ENCODE data around the gene TMEM202. TPM values are rescaled to one million over a fixed set of nuclear protein-coding genes. Genes with fewer than 3 reads are reported as not detected.

The TMEM202 gene
- polyA plus RNA-seq (2013), result not detected

- H3K4me3 ChIP-seq (ENCODE audit: control insufficient read depth in 1 of 7, extremely low read depth in 1 of 7, insufficient read depth in 4 of 7, low read depth in 2 of 7, low read length in 6 of 7), result no peak within 1 kb of the TSS
- peaks cover 0 to under 1% (median 0%) of the 10 kb centered on the region in 5 experiments for H3K27me3 ChIP-seq (replicated peaks in 2 of 5; ENCODE audit: control insufficient read depth in 4 of 5, insufficient read depth in 5 of 5, low read length in 4 of 5)
- no peaks in the 10 kb centered on the region for H3K9me3 ChIP-seq (ENCODE audit: control extremely low read depth in 1 of 5, control insufficient read depth in 4 of 5, insufficient read depth in 2 of 5, low read depth in 1 of 5, low read length in 4 of 5)
- ChIA-PET POLR2A (no interaction called here), CTCF (interaction anchor here (1.1 kb wide), 1 partner anchor 307 kb away, joined by 3 read pairs; no protein-coding TSS in a partner anchor)
- H3K4me1 ChIP-seq (ENCODE audit: control extremely low read depth in 1 of 4, control insufficient read depth in 4 of 4, insufficient read depth in 4 of 4, low read length in 3 of 4), result peaks cover 0 to 5% (median 0%) of the 10 kb centered on the region in 4 experiments
- no peaks in the 10 kb centered on the region for H3K36me3 ChIP-seq (ENCODE audit: control insufficient read depth in 4 of 4, insufficient read depth in 4 of 4, low read length in 3 of 4)
- 60% methylated on average over 3 of the region's 4 CpGs for WGBS (ENCODE audit: insufficient coverage)
- H3K27ac ChIP-seq (ENCODE audit: insufficient read depth in 1 of 2, low read depth in 1 of 2, low read length in 2 of 2, poor library complexity in 1 of 2, severe bottlenecking in 2 of 2), result no peak within 1 kb of the TSS
- DNase-seq, result no peak
These were observed at the start of gene TMEM202 for GRCh38 chr15:72397796-72398588. Gene TMEM202 (plus strand): TSS chr15:72398305. CDS start chr15:72398327, 22 bp downstream.

GRCh38 chr15:72353266-72353665 lies 44.8 kb upstream of the TMEM202 start:
- Histone ChIP-seq H3K4me3 (ENCODE audit: control insufficient read depth in 1 of 7, extremely low read depth in 1 of 7, insufficient read depth in 4 of 7, low read depth in 2 of 7, low read length in 6 of 7) (no peak overlapping the region), H3K27me3 (replicated peaks in 2 of 5; ENCODE audit: control insufficient read depth in 4 of 5, insufficient read depth in 5 of 5, low read length in 4 of 5) (no peaks in the 10 kb centered on the region), H3K27ac (ENCODE audit: insufficient read depth in 1 of 2, low read depth in 1 of 2, low read length in 2 of 2, poor library complexity in 1 of 2, severe bottlenecking in 2 of 2) (no peak overlapping the region), H3K9me3 (ENCODE audit: control extremely low read depth in 1 of 5, control insufficient read depth in 4 of 5, insufficient read depth in 2 of 5, low read depth in 1 of 5, low read length in 4 of 5) (no peaks in the 10 kb centered on the region), H3K36me3 (ENCODE audit: control insufficient read depth in 4 of 4, insufficient read depth in 4 of 4, low read length in 3 of 4) (peaks cover 17 to 88% (median 69%) of the 10 kb centered on the region in 4 experiments), H3K4me1 (ENCODE audit: control extremely low read depth in 1 of 4, control insufficient read depth in 4 of 4, insufficient read depth in 4 of 4, low read length in 3 of 4) (no peaks in the 10 kb centered on the region)
- ChIA-PET CTCF (no interaction called here), POLR2A (no interaction called here)
- WGBS (ENCODE audit: insufficient coverage), result 95% methylated on average over 2 of the region's 2 CpGs
- DNase-seq, result no peak

- no peaks in the 10 kb centered on the region for H3K27me3 ChIP-seq (replicated peaks in 2 of 5; ENCODE audit: control insufficient read depth in 4 of 5, insufficient read depth in 5 of 5, low read length in 4 of 5)
- ChIA-PET POLR2A (no interaction called here), CTCF (no interaction called here)
- no peak for DNase-seq
- WGBS (ENCODE audit: insufficient coverage), result no CpG with 5 or more reads among the region's 1 CpG
- no peaks in the 10 kb centered on the region for H3K9me3 ChIP-seq (ENCODE audit: control extremely low read depth in 1 of 5, control insufficient read depth in 4 of 5, insufficient read depth in 2 of 5, low read depth in 1 of 5, low read length in 4 of 5)
- H3K36me3 ChIP-seq (ENCODE audit: control insufficient read depth in 4 of 4, insufficient read depth in 4 of 4, low read length in 3 of 4), result peaks cover 15 to 83% (median 58%) of the 10 kb centered on the region in 4 experiments
- no peaks in the 10 kb centered on the region for H3K4me1 ChIP-seq (ENCODE audit: control extremely low read depth in 1 of 4, control insufficient read depth in 4 of 4, insufficient read depth in 4 of 4, low read length in 3 of 4)
- H3K4me3 ChIP-seq (ENCODE audit: control insufficient read depth in 1 of 7, extremely low read depth in 1 of 7, insufficient read depth in 4 of 7, low read depth in 2 of 7, low read length in 6 of 7), result no peak overlapping the region
- no peak overlapping the region for H3K27ac ChIP-seq (ENCODE audit: insufficient read depth in 1 of 2, low read depth in 1 of 2, low read length in 2 of 2, poor library complexity in 1 of 2, severe bottlenecking in 2 of 2)
These were observed 43.6 kb upstream of the TMEM202 start for GRCh38 chr15:72354496-72354895.

- 92% methylated on average over 3 of the region's 3 CpGs for WGBS (ENCODE audit: insufficient coverage)
These were observed 40.0 kb upstream of the TMEM202 start for GRCh38 chr15:72358121-72358520.

GRCh38 chr15:72358650-72359171 lies 39.4 kb upstream of the TMEM202 start:
- Histone ChIP-seq H3K4me3 (ENCODE audit: control insufficient read depth in 1 of 7, extremely low read depth in 1 of 7, insufficient read depth in 4 of 7, low read depth in 2 of 7, low read length in 6 of 7) (no peak overlapping the region), H3K27me3 (replicated peaks in 2 of 5; ENCODE audit: control insufficient read depth in 4 of 5, insufficient read depth in 5 of 5, low read length in 4 of 5) (no peaks in the 10 kb centered on the region), H3K27ac (ENCODE audit: insufficient read depth in 1 of 2, low read depth in 1 of 2, low read length in 2 of 2, poor library complexity in 1 of 2, severe bottlenecking in 2 of 2) (no peak overlapping the region), H3K9me3 (ENCODE audit: control extremely low read depth in 1 of 5, control insufficient read depth in 4 of 5, insufficient read depth in 2 of 5, low read depth in 1 of 5, low read length in 4 of 5) (no peaks in the 10 kb centered on the region), H3K4me1 (ENCODE audit: control extremely low read depth in 1 of 4, control insufficient read depth in 4 of 4, insufficient read depth in 4 of 4, low read length in 3 of 4) (no peaks in the 10 kb centered on the region), H3K36me3 (ENCODE audit: control insufficient read depth in 4 of 4, insufficient read depth in 4 of 4, low read length in 3 of 4) (peaks cover 7 to 77% (median 32%) of the 10 kb centered on the region in 4 experiments)
- WGBS (ENCODE audit: insufficient coverage), result 83% methylated on average over 6 of the region's 7 CpGs
- DNase-seq, result no peak
- ChIA-PET CTCF (no interaction called here), POLR2A (no interaction called here)

More at GRCh38 chr15:72358121-72358520, 40.0 kb upstream of the TMEM202 start:
- Histone ChIP-seq H3K9me3 (ENCODE audit: control extremely low read depth in 1 of 5, control insufficient read depth in 4 of 5, insufficient read depth in 2 of 5, low read depth in 1 of 5, low read length in 4 of 5) (no peaks in the 10 kb centered on the region), H3K36me3 (ENCODE audit: control insufficient read depth in 4 of 4, insufficient read depth in 4 of 4, low read length in 3 of 4) (peaks cover 9 to 78% (median 35%) of the 10 kb centered on the region in 4 experiments), H3K27ac (ENCODE audit: insufficient read depth in 1 of 2, low read depth in 1 of 2, low read length in 2 of 2, poor library complexity in 1 of 2, severe bottlenecking in 2 of 2) (no peak overlapping the region), H3K4me1 (ENCODE audit: control extremely low read depth in 1 of 4, control insufficient read depth in 4 of 4, insufficient read depth in 4 of 4, low read length in 3 of 4) (no peaks in the 10 kb centered on the region), H3K27me3 (replicated peaks in 2 of 5; ENCODE audit: control insufficient read depth in 4 of 5, insufficient read depth in 5 of 5, low read length in 4 of 5) (no peaks in the 10 kb centered on the region), H3K4me3 (ENCODE audit: control insufficient read depth in 1 of 7, extremely low read depth in 1 of 7, insufficient read depth in 4 of 7, low read depth in 2 of 7, low read length in 6 of 7) (no peak overlapping the region)
- DNase-seq, result no peak
- ChIA-PET POLR2A (no interaction called here), CTCF (interaction anchor here (1.1 kb wide), 1 partner anchor 11 kb away, joined by 3 read pairs; no protein-coding TSS in a partner anchor)

GRCh38 chr15:72361176-72361575 lies 36.9 kb upstream of the TMEM202 start:
- no peaks in the 10 kb centered on the region for H3K9me3 ChIP-seq (ENCODE audit: control extremely low read depth in 1 of 5, control insufficient read depth in 4 of 5, insufficient read depth in 2 of 5, low read depth in 1 of 5, low read length in 4 of 5)
- H3K36me3 ChIP-seq (ENCODE audit: control insufficient read depth in 4 of 4, insufficient read depth in 4 of 4, low read length in 3 of 4), result peaks cover 2 to 54% (median 11%) of the 10 kb centered on the region in 4 experiments
- WGBS (ENCODE audit: insufficient coverage), result 100% methylated on average over 1 of the region's 1 CpG
- DNase-seq, result no peak
- ChIA-PET POLR2A (no interaction called here), CTCF (no interaction called here)
- no peaks in the 10 kb centered on the region for H3K27me3 ChIP-seq (replicated peaks in 2 of 5; ENCODE audit: control insufficient read depth in 4 of 5, insufficient read depth in 5 of 5, low read length in 4 of 5)
- H3K27ac ChIP-seq (ENCODE audit: insufficient read depth in 1 of 2, low read depth in 1 of 2, low read length in 2 of 2, poor library complexity in 1 of 2, severe bottlenecking in 2 of 2), result no peak overlapping the region
- H3K4me1 ChIP-seq (ENCODE audit: control extremely low read depth in 1 of 4, control insufficient read depth in 4 of 4, insufficient read depth in 4 of 4, low read length in 3 of 4), result peaks cover 0 to 10% (median 7%) of the 10 kb centered on the region in 4 experiments
- H3K4me3 ChIP-seq (ENCODE audit: control insufficient read depth in 1 of 7, extremely low read depth in 1 of 7, insufficient read depth in 4 of 7, low read depth in 2 of 7, low read length in 6 of 7), result no peak overlapping the region

- H3K27ac ChIP-seq (ENCODE audit: insufficient read depth in 1 of 2, low read depth in 1 of 2, low read length in 2 of 2, poor library complexity in 1 of 2, severe bottlenecking in 2 of 2), result no peak overlapping the region
These were observed 32.3 kb upstream of the TMEM202 start for GRCh38 chr15:72365844-72366243.

More at GRCh38 chr15:72365844-72366243, 32.3 kb upstream of the TMEM202 start:
- peaks cover 1 to 35% (median 3%) of the 10 kb centered on the region in 4 experiments for H3K36me3 ChIP-seq (ENCODE audit: control insufficient read depth in 4 of 4, insufficient read depth in 4 of 4, low read length in 3 of 4)
- H3K27me3 ChIP-seq (replicated peaks in 2 of 5; ENCODE audit: control insufficient read depth in 4 of 5, insufficient read depth in 5 of 5, low read length in 4 of 5), result no peaks in the 10 kb centered on the region
- WGBS (ENCODE audit: insufficient coverage), result 25% methylated on average over 1 of the region's 1 CpG
- peak; percentile 68 to 92 (median 87) for DNase-seq
- H3K9me3 ChIP-seq (ENCODE audit: control extremely low read depth in 1 of 5, control insufficient read depth in 4 of 5, insufficient read depth in 2 of 5, low read depth in 1 of 5, low read length in 4 of 5), result no peaks in the 10 kb centered on the region
- ChIA-PET CTCF (interaction anchor here (1.1 to 1.3 kb wide), 2 partner anchors 9 to 165 kb away, joined by 3 to 5 read pairs; partner anchors contain the start of gene HEXA), POLR2A (no interaction called here)
- H3K4me3 ChIP-seq (ENCODE audit: control insufficient read depth in 1 of 7, extremely low read depth in 1 of 7, insufficient read depth in 4 of 7, low read depth in 2 of 7, low read length in 6 of 7), result peak overlapping the region in 2 of 7 experiments; percentile 18 to 36
- peaks cover 27 to 54% (median 42%) of the 10 kb centered on the region in 4 experiments for H3K4me1 ChIP-seq (ENCODE audit: control extremely low read depth in 1 of 4, control insufficient read depth in 4 of 4, insufficient read depth in 4 of 4, low read length in 3 of 4)

Measured in common myeloid progenitor, CD34-positive (primary cell).